Erythroblast (primary cell): ENCODE results near the gene CKM.

Experiments used
- GATA1 ChIP-seq: IDR thresholded peaks from 2 replicates; pipeline ENCODE4 v1.6.1; 2011; ENCODE audit warnings: low read depth, mild to moderate bottlenecking, control low read depth, low read length, moderate library complexity
- POLR2A ChIP-seq: IDR thresholded peaks from 2 replicates; pipeline ENCODE4 v1.6.1; 2011; ENCODE audit warnings: mild to moderate bottlenecking, low read length

DNA sequence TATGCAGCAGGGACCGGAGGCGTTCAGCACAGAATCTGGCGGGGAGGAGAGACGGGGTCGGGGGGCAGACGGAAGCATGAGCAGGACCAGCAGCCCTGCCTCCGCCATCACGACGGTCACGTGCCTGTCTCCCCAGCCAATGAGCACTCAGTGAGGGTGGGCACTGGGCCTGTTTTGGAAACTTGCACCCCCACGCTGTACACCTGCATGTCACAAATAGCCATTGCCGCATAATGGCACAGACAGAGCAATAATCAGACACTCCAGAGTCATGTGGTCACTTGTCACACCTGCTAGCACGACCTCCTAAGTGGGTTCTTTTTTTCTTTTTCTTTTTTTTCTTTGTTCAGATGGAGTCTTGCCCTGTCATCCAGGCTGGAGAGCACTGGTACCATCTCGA, 38.9 kb upstream of the CKM start:
- TF ChIP-seq POLR2A (no peak), GATA1 (no peak)
